Astrocyte (in vitro differentiated cells and primary cell): ENCODE results near the gene SSUH2.

Experiments used
- CTCF ChIP-seq: IDR thresholded peaks from 2 replicates; pipeline ENCODE4 v1.5.1; 2011; ENCODE audit warnings: low read depth, mild to moderate bottlenecking, inconsistent platforms, low read length, moderate library complexity; ENCODE audit not compliant: insufficient read depth
- EZH2 ChIP-seq: IDR thresholded peaks from 2 replicates; pipeline ENCODE4 v1.6.1; 2012; ENCODE audit warnings: mild to moderate bottlenecking, low read length, inconsistent platforms; ENCODE audit not compliant: insufficient read depth

- TF ChIP-seq CTCF = no peak
- no peak for TF ChIP-seq EZH2
Measured at GRCh38 chr3:8625991-8626390, 18.6 kb downstream of the SSUH2 start.
